ENCODE measurements around the gene ZNF462.
"Not testable (repeated sequence)": the region's sequence is repeated elsewhere in the genome, so short reads cannot be mapped to it uniquely, and the experiment has no call there.

- TF ChIP-seq CTCF, POLR2A (IDR thresholded peaks at IDR 0.05): not testable (repeated sequence)
These were observed 126.9 kb downstream of the ZNF462 start for GRCh38 chr9:106989904-106990303.
